ENCODE measurements around the gene EXOSC1. TPM values are rescaled to one million over a fixed set of nuclear protein-coding genes. Genes with fewer than 3 reads are reported as not detected.
"Not testable (repeated sequence)": the region's sequence is repeated elsewhere in the genome, so short reads cannot be mapped to it uniquely, and the experiment has no call there.

Gene EXOSC1
- total RNA-seq, 1 donor from 2014 or later, result 21.2 TPM

GRCh38 chr10:97459933-97460332, 14.1 kb upstream of the EXOSC1 start:
- no peak for DNase-seq (ENCODE audit: low spot score)

DNA sequence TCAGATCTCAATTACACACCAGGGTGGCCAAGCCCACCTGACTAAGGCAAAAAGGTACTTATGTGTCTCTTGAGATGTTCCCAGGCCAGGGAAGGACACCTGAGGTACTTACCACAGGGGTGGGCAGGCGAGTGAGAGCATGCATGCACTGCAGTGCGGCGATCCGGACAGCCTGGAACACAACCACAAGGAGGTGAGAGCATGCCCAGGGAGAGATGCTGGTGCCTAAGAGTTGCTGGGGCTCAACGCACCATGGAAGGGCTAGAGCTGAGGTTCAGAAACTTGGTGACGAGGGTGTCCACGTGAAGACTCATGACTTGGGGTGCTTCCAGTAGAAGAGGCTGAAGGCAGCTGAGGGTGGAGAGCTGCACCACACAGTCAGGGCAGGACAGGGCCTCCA, 13.3 kb upstream of the EXOSC1 start:
- no peak for DNase-seq (ENCODE audit: low spot score)

- DNase-seq (ENCODE audit: low spot score), result no peak
These were observed 10.9 kb upstream of the EXOSC1 start for GRCh38 chr10:97456686-97457065.

DNA sequence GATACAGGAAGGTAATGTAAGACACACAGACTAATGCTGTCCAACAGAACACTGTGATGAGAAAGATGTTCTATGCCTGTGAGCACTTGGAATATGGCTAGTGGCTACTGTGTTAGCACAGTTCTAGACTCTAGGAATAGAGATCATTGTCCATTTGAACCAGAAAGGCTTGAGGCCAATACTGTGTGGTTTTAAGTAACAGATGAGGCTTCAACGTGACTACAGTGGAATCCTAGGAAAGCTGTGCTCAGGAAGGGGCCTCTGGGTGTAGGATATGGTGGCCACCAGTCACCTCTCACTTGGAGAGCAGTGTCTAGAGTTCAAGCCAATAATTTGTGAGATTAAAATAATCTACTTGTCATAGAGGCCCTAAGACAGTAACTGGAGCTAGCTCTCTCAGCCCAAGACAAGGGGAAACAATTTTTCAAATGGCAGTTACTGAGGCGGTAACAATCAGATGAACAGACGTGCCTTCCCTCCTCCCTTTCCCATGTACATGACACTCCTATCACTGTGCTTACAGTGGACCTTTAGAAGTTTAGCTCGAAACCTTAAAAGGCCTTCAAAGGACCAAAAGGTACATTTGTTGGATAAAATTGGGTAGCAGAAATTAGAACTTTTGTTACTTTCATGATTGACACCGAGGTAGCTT, 10.4 kb upstream of the EXOSC1 start:
- DNase-seq (ENCODE audit: low spot score), result no peak

DNA sequence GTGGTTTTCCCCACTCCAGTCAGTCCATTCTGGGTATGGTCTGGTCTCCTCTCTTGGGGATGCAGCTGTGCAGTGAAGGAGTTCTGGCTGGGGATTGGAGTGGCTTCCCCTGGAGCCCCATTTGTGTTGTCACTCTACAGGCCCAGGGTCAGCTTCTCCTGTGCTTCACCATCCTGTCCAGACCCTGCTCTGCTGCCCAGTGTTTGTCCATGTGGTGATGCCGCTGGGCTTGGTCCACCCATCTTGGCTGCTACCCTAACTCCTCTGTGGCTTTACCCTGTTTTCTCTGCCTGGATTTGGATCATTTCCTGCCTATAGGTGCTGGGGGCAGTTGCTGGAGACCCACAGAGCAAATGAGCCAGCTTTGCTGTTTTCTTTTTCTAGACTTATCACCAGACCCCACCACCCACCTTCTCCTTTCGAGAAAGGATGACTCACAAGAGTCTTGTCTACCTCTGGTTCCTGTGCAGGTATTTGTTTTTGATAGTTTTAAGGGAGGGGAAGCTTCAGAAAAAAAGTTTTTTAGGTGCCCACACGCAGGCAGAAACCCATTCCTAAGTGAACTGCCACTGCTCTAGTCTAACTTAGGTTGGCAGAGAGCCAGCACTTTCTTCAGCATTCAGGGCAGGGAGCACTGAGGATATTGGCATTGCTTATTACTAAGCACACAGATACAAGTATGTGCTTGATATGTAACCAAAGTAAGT, 8.7 kb upstream of the EXOSC1 start:
- DNase-seq (ENCODE audit: low spot score), result no peak

- DNase-seq (ENCODE audit: low spot score), result no peak
These were observed 6.5 kb upstream of the EXOSC1 start for GRCh38 chr10:97452352-97452751.

DNA sequence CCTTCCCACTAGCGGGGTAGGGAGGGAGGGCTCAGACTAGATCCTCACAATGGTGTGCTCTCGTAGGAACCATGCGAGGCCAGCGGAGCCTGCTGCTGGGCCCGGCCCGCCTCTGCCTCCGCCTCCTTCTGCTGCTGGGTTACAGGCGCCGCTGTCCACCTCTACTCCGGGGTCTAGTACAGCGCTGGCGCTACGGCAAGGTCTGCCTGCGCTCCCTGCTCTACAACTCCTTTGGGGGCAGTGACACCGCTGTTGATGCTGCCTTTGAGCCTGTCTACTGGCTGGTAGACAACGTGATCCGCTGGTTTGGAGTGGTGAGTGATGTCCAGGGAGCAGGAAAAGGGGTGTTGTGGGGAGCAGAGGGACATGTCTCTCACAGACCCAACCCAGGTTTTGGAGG, 5.8 kb upstream of the EXOSC1 start:
- DNase-seq (ENCODE audit: low spot score), result no peak

GRCh38 chr10:97450828-97451227, 5.0 kb upstream of the EXOSC1 start:
- DNase-seq (ENCODE audit: low spot score), result no peak

DNA sequence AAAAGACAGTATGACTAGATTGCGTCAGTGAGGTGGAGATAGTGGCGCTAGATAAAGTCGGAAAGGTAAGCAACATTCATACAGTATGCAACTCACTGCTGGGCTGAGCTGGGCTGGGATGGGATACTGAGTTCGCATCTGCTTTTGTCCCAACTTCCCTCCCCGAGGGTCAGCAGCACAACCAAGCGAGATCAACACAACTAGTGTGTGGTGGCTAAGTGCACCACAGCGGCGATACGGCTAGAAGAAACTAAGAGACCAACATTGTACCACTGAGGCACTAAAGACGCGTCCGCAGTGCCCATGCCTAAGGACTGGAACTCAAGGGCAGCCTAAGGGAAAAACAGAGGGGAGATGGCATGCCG, 467 bp downstream of the EXOSC1 start:
- no peak for DNase-seq (ENCODE audit: low spot score)

- no peak for DNase-seq (ENCODE audit: low spot score)
These were observed 1.6 kb downstream of the EXOSC1 start for GRCh38 chr10:97444212-97444611.

DNA sequence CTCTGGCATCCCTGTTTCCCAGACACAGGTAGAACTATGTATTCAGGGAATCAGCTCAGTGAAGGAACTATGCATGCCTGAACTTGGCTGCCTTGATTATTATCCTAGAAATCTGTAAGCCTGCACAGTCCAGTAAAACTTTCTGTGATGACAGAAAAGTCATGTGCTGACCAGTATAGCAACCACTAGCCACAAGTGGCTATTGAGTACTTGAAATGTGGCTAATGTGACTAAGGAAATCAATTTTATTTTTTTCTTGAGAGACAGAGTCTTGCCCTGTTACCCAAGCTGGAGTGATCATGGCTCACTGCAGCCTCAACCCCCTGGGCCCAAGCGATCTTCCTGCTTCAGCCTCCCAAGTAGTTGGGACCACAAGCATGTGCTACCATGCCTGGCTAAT, 3.5 kb downstream of the EXOSC1 start:
- no peak for DNase-seq (ENCODE audit: low spot score)

DNA sequence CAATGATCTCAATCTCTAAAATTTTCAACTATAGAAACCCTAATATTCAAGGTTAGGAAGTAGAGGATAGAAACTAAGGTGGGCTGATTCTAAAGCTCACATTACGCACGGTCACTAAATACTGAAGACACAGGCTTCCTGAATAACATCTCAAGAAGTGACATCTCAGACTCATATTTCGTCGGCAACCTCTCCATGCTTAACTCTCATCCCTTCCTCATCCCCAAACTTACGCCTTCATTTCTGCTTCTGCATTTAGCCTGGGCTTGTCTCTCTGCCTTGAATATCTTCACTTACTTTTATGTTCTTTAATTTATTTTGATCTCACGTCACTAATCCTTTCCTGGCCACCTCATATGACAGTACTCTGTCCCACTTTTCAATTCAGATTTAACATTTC, 10.6 kb downstream of the EXOSC1 start:
- no peak for DNase-seq (ENCODE audit: low spot score)

GRCh38 chr10:97434557-97434956, 11.2 kb downstream of the EXOSC1 start:
- no peak for DNase-seq (ENCODE audit: low spot score)

DNA sequence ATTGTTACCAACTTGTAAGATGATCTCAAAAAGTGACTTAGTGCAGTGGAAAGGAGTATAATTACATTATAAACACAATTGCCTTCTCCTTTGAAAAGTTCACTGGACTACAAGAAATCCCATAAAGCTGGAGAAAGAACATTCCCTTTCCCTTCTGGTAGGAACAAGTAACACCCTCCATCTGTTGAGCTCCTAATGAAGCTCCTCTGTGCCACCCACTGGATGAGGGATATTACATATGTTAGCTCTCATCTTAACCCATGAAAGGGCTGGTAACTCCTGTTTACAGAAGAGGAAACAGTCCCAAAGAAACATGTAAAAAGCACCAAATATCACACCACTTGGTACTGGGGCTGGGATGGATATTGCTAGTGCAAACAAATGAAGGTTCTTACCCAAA, 11.8 kb downstream of the EXOSC1 start:
- no peak for DNase-seq (ENCODE audit: low spot score)

DNA sequence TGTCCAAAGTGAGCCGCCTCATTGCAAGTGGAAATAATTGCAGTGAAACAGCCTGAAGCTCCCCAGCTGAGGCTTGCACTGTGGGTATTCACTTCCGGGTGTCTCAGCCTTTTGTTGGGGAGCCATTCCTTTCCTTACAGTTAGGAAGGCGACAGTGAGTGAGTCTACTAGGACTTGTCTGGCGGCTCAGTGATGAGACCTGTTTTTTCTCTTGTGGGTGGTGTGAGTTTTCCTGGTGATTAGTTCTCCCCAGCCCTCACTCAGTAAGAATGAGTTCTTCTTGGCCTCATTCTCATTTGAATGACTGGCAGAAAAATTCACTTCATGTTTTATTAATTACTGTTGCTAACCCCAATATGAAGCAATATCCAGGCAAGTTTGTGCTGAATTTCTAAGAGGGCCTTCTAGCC, 17.2 kb downstream of the EXOSC1 start:
- DNase-seq (ENCODE audit: low spot score), result no peak

DNA sequence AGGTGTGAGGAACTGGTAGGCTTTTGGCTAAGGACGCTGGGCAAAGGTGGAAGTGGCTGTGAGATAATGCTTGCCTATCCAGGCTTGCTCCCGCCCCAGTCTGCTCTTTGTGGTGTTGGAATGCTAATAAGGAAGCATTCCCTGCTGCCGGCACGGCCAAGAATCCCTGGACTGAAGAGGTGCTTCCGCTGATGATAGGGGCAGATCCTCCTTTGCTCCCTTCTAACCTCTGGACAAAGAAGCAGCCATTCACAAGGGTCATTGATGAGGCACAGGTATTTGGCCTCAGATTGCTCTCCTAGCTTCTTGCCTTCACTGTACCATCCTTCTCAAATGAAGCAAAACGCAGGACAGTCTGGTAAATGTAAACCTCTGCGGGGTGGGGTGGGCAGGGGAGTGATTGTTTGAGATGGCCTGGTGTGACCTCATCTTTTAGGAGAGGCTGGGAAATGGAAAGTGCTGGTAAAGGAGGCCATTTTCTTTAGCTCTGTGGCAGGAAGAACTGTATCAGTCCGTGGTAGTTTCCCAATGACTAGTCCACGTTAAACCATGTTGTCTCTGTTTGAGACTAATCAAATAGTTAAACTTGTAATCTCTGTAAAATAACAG, 18.1 kb downstream of the EXOSC1 start:
- no peak for DNase-seq (ENCODE audit: low spot score)

DNA sequence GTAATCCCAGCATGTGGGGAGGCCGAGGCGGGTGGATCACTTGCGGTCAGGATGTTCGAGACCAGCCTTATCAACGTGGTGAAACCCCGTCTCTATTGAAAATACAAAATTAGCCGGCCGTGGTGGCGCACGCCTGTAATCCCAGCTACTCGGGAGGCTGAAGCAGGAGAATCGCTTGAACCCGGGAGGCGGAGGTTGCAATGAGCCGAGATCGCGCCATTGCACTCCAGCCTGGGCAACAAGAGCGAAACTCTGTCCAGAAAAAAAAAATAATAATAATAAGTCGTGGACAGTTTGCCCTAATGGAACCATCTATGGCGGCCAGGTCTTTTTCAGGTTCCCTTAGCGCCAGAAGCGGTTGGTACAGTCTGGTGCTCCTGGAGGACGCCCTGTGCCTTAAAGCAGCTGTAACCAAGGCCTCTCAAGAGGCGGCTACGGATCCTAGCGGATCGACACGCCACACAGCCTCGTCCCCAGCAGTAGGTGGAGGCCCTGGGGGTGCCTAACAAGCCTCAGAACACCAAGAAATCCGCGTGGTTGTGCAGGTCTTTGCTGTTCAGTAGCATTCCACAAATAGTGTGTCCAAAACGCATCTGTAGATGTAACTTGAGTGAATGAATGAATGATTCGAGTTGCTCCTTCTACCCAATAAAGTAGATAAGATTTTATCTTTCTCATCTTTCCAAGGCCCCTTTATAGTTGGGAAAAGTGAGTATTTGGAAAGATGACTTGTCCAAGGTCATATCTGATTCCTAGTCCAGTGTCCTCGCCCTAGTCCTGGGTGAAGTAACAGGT, 18.8 kb downstream of the EXOSC1 start:
- no peak for DNase-seq (ENCODE audit: low spot score)

DNA sequence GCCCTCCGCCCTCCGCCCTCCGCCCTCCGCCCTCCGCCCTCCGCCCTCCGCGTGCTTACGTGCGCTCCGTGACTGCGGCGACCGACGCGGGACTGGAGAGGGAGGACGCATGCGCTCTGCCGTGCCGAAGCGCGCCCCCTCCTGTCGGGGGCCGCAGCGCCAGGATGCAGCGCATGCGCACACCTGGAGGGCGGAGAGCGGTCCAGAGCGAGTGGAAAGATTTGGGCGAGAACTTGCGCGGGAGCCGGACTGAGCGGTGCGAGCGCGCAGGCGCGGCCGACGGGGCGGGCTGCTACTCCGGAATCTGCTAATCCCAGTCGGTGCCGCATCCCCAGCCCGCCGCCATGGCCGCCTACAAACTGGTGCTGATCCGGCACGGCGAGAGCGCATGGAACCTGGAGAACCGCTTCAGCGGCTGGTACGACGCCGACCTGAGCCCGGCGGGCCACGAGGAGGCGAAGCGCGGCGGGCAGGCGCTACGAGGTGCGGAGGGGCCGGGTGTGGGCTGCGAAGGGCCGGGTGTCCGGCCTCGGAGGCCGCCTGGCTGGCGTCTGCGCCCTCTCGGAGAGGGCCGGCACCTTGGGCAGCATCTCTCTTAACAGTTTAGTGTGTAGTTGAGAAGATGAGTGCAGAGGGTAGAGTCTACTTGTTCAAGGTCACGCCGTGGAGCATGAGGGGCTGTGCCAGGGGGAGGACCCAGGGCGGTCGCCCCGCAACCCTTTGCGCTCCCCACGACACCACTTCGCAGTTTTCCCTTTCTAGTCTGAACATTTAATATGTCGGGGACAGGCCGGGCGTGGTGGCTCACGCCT, 19.6 kb downstream of the EXOSC1 start, which contains the start of gene PGAM1:
TSS of gene PGAM1 (plus strand) at position 228 of the 812 bp plus-strand sequence. CDS start at position 345, 117 bp downstream.
- DNase-seq (ENCODE audit: low spot score), result peak; percentile 99

DNA sequence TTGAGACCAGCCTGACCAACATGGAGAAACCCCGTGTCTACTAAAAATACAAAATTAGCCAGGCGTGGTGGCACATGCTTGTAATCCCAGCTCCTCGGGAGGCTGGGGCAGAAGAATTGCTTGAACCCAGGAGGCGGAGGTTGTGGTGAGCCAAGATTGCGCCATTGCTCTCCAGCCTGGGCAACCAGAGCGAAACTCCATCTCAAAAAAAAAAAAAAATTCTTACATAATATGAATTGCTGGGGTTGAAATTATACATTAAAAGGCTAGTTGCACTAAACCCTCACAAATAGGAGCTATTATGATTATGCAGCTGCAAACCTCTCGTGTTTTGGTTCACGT, 22.1 kb downstream of the EXOSC1 start:
- DNase-seq (ENCODE audit: low spot score), result not testable (repeated sequence)

DNA sequence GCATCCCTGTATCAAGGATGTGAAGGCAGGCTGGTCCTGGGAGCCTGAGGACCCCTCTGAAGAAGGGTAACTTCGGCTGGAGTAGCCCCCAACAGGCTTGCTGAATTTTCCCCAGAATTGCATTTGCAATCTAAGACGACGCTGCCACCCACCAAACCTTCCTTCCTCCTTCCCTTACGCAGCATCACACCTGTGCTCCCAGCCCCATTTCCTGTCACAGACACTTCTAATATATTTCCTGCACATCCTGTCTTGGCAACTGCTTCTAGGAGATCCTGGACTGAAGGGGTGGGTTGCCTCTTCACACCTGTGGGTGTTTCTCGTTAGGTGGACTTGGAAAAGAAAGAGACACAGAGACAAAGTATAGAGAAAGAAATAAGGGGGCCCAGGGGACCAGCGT, 29.2 kb downstream of the EXOSC1 start:
- DNase-seq (ENCODE audit: low spot score), result no peak

DNA sequence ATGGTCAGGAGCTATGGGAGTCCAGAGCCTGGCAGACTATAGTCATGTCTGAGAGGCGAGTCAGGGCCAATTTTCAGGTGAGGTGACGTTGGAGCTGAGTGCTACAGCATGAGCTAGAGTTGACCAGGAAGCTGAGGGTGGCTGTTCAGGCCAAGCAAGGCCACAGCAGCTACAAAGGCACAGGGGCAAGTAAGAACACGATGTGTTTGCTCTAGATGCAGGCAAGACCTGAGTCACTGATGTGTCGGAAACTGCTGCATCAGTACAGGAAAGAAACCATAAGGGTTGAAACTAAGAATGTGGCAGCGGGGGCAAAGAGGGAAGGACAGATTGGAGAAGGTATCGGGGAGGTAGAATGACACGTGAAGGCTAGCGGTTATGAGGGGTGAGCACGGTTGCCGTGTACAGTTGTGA, 32.9 kb downstream of the EXOSC1 start:
- DNase-seq (ENCODE audit: low spot score), result no peak
